ENCODE measurements around the gene AACS. TPM values are rescaled to one million over a fixed set of nuclear protein-coding genes. Genes with fewer than 3 reads are reported as not detected.

The AACS gene
- total RNA-seq, 1 experiment from 2014 or later: 17.8 TPM

GRCh38 chr12:125124320-125124966 is 59.2 kb downstream of the AACS start:
- no peaks in the 10 kb centered on the region for H3K36me3 ChIP-seq (ENCODE audit: insufficient read depth, low read length)
- no peak for DNase-seq
- no peak overlapping the region for H3K4me2 ChIP-seq (ENCODE audit: low read depth, low read length, poor library complexity, severe bottlenecking)

DNA sequence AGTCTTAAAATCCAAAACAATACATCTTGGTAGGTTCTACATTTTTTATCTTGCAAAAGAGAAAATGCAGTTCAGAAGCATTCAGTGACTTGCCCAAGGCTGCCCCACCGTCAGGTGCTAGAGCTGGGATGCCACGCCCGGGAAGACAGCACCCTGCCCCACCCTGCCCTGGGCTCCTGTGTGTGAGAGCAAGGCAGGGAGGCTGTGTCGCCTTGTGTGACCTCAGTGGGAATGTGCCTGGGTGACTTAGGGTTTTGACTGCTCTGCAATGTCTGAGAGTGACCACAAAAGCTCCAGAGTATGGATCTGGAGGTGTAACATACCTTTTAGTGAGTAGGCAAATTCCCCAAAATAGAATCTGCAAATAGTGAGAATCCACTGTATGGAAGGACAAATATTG is 60.0 kb downstream of the AACS start:
- H3K36me3 ChIP-seq (ENCODE audit: insufficient read depth, low read length): no peaks in the 10 kb centered on the region

More at GRCh38 chr12:125124320-125124966, 59.2 kb downstream of the AACS start:
- Histone ChIP-seq H3K9me2 (replicated peaks; ENCODE audit: insufficient read depth, low read length) (no peaks in the 10 kb centered on the region), H3K27ac (ENCODE audit: low read length) (no peak overlapping the region), H2AFZ (ENCODE audit: low read length) (no peak overlapping the region), H3K27me3 (ENCODE audit: low read length) (no peaks in the 10 kb centered on the region), H3K9ac (ENCODE audit: low read length) (no peak overlapping the region), H3K4me3 (ENCODE audit: low read length) (no peak overlapping the region), H3K9me3 (ENCODE audit: low read length) (no peaks in the 10 kb centered on the region), H3K4me1 (ENCODE audit: low read length) (no peaks in the 10 kb centered on the region), H4K20me1 (ENCODE audit: insufficient read depth, low read depth, low read length) (no peaks in the 10 kb centered on the region), H3K79me2 (ENCODE audit: low read length) (no peaks in the 10 kb centered on the region)

DNA sequence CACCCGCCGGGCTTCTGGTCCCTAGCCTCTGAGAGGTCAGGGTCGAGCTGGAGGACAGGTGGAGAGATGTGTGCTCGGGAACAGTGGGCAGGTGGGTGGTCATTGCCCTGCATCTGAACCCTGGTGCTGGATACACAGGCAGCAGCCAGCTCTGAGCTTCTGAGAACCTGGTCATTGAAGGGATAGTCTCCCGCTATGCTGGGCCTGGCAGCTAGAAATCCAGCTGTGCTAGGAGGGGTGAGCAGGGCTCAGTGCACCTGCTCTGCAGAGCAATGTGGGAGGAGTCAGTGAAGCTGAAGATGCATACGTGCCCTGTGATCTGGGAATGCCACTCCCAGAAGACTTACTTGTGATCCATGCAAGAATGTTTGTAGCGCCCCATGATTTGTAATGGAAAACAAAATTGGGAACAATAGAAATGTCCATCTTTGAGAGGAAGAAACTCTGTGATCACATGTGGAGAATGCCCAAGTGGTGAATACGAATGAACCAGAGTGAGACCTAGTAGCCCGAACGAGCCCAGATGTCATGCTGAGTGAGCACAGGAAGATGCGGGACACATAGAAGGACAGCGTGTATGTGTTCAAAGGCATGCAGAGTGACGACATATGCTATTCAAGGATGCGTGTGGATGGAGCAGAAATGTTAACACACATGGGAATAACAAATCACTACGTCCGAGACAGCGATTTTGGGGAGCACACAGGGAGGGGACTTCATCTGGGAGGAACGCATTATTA is 63.4 kb downstream of the AACS start:
- H3K9me3 ChIP-seq (ENCODE audit: low read length): no peaks in the 10 kb centered on the region
- H3K9me2 ChIP-seq (replicated peaks; ENCODE audit: insufficient read depth, low read length): no peaks in the 10 kb centered on the region
- no peak for DNase-seq
- no peak overlapping the region for H3K4me3 ChIP-seq (ENCODE audit: low read length)
- H3K27me3 ChIP-seq (ENCODE audit: low read length): no peaks in the 10 kb centered on the region
- H3K36me3 ChIP-seq (ENCODE audit: insufficient read depth, low read length): no peaks in the 10 kb centered on the region
- no peak overlapping the region for H3K27ac ChIP-seq (ENCODE audit: low read length)
- no peak overlapping the region for H2AFZ ChIP-seq (ENCODE audit: low read length)
- H4K20me1 ChIP-seq (ENCODE audit: insufficient read depth, low read depth, low read length): no peaks in the 10 kb centered on the region
- H3K79me2 ChIP-seq (ENCODE audit: low read length): no peaks in the 10 kb centered on the region
- H3K9ac ChIP-seq (ENCODE audit: low read length): no peak overlapping the region
- no peaks in the 10 kb centered on the region for H3K4me1 ChIP-seq (ENCODE audit: low read length)
- H3K4me2 ChIP-seq (ENCODE audit: low read depth, low read length, poor library complexity, severe bottlenecking): no peak overlapping the region

More for the DNA sequence above, 60.0 kb downstream of the AACS start:
- Histone ChIP-seq H3K79me2 (ENCODE audit: low read length) (no peaks in the 10 kb centered on the region), H2AFZ (ENCODE audit: low read length) (no peak overlapping the region), H3K4me2 (ENCODE audit: low read depth, low read length, poor library complexity, severe bottlenecking) (no peak overlapping the region), H3K4me1 (ENCODE audit: low read length) (no peaks in the 10 kb centered on the region), H4K20me1 (ENCODE audit: insufficient read depth, low read depth, low read length) (no peaks in the 10 kb centered on the region), H3K27me3 (ENCODE audit: low read length) (no peaks in the 10 kb centered on the region), H3K27ac (ENCODE audit: low read length) (no peak overlapping the region), H3K9me2 (replicated peaks; ENCODE audit: insufficient read depth, low read length) (no peaks in the 10 kb centered on the region), H3K4me3 (ENCODE audit: low read length) (no peak overlapping the region), H3K9ac (ENCODE audit: low read length) (no peak overlapping the region), H3K9me3 (ENCODE audit: low read length) (no peaks in the 10 kb centered on the region)
- no peak for DNase-seq

- H3K27ac ChIP-seq (ENCODE audit: low read length): no peak overlapping the region
- H3K9me3 ChIP-seq (ENCODE audit: low read length): no peaks in the 10 kb centered on the region
- H3K36me3 ChIP-seq (ENCODE audit: insufficient read depth, low read length): no peaks in the 10 kb centered on the region
- no peaks in the 10 kb centered on the region for H3K9me2 ChIP-seq (replicated peaks; ENCODE audit: insufficient read depth, low read length)
- DNase-seq: no peak
- H3K9ac ChIP-seq (ENCODE audit: low read length): no peak overlapping the region
- no peaks in the 10 kb centered on the region for H3K4me1 ChIP-seq (ENCODE audit: low read length)
- no peak overlapping the region for H3K4me3 ChIP-seq (ENCODE audit: low read length)
- H3K4me2 ChIP-seq (ENCODE audit: low read depth, low read length, poor library complexity, severe bottlenecking): no peak overlapping the region
- H3K79me2 ChIP-seq (ENCODE audit: low read length): no peaks in the 10 kb centered on the region
- no peaks in the 10 kb centered on the region for H3K27me3 ChIP-seq (ENCODE audit: low read length)
- no peak overlapping the region for H2AFZ ChIP-seq (ENCODE audit: low read length)
- H4K20me1 ChIP-seq (ENCODE audit: insufficient read depth, low read depth, low read length): no peaks in the 10 kb centered on the region
These were observed 63.9 kb downstream of the AACS start for GRCh38 chr12:125129179-125129571.

- H3K9me2 ChIP-seq (replicated peaks; ENCODE audit: insufficient read depth, low read length): no peaks in the 10 kb centered on the region
- no peaks in the 10 kb centered on the region for H3K4me1 ChIP-seq (ENCODE audit: low read length)
- H3K9me3 ChIP-seq (ENCODE audit: low read length): no peaks in the 10 kb centered on the region
- no peak overlapping the region for H3K27ac ChIP-seq (ENCODE audit: low read length)
- H3K36me3 ChIP-seq (ENCODE audit: insufficient read depth, low read length): no peaks in the 10 kb centered on the region
- no peak overlapping the region for H2AFZ ChIP-seq (ENCODE audit: low read length)
- H3K27me3 ChIP-seq (ENCODE audit: low read length): no peaks in the 10 kb centered on the region
- no peak overlapping the region for H3K4me3 ChIP-seq (ENCODE audit: low read length)
- no peaks in the 10 kb centered on the region for H4K20me1 ChIP-seq (ENCODE audit: insufficient read depth, low read depth, low read length)
- no peak overlapping the region for H3K4me2 ChIP-seq (ENCODE audit: low read depth, low read length, poor library complexity, severe bottlenecking)
- no peak for DNase-seq
- no peaks in the 10 kb centered on the region for H3K79me2 ChIP-seq (ENCODE audit: low read length)
- no peak overlapping the region for H3K9ac ChIP-seq (ENCODE audit: low read length)
These were observed 64.5 kb downstream of the AACS start for GRCh38 chr12:125129591-125130255.

DNA sequence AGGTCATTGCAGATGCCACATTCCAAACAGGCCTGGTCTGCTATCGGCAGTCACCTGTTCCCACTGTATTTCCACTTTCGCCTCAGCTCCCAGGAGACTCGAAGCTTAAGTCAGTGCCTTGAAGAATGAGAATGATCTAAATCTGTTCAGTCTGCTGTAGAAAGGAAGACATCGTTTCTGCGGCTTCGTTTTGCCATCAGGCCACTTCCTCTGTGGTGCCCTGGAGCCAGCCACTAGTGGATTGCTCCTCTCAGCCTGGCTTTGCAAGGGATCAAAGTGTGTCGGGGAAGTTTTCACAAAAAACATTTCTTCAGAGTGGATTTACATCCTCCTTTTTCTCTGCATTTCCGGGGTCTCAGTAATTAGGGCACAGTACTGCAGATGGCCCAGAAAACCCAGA is 66.7 kb downstream of the AACS start:
- Histone ChIP-seq H3K79me2 (ENCODE audit: low read length) (no peaks in the 10 kb centered on the region), H2AFZ (ENCODE audit: low read length) (no peak overlapping the region), H3K27me3 (ENCODE audit: low read length) (no peaks in the 10 kb centered on the region), H3K4me3 (ENCODE audit: low read length) (no peak overlapping the region), H3K9me2 (replicated peaks; ENCODE audit: insufficient read depth, low read length) (no peaks in the 10 kb centered on the region), H3K36me3 (ENCODE audit: insufficient read depth, low read length) (no peaks in the 10 kb centered on the region), H3K9ac (ENCODE audit: low read length) (no peak overlapping the region), H3K9me3 (ENCODE audit: low read length) (no peaks in the 10 kb centered on the region), H3K27ac (ENCODE audit: low read length) (no peak overlapping the region), H4K20me1 (ENCODE audit: insufficient read depth, low read depth, low read length) (no peaks in the 10 kb centered on the region), H3K4me1 (ENCODE audit: low read length) (no peaks in the 10 kb centered on the region), H3K4me2 (ENCODE audit: low read depth, low read length, poor library complexity, severe bottlenecking) (no peak overlapping the region)
- no peak for DNase-seq

DNA sequence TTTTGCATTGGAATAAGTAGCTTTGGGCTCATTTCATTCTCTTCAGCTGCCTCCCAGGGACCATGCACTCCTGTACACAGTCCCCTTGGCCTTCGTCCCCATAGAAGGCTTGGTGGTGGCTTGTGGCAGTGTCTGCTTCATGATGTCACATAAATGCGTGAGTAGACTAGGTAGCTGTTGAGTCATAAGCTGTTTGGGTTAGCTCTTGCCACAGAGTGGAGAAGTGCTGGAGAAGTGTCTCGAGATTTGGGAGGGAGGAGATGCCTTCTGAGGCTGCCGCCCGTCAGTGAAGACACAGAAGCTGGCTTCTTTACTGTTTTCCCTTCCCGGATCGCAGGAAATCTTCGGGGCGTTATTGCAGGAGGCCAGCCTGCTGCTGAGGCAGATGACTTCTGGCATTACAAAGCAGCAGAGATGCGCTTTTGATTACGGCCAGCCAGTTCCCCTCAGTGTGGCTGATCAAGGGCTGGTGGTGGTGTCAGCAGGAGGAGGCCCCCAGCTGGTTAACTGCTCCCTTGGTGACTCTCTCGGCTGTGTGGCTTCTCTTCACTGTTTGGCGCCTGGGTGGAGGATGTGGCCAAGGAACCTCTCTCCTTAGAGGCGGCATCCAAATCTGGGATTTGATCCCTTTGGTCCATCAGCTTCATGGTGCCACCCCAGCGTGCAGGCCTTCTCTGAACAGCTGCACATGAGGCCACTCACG is 67.6 kb downstream of the AACS start:
- no peak overlapping the region for H2AFZ ChIP-seq (ENCODE audit: low read length)
- no peaks in the 10 kb centered on the region for H4K20me1 ChIP-seq (ENCODE audit: insufficient read depth, low read depth, low read length)
- H3K9ac ChIP-seq (ENCODE audit: low read length): no peak overlapping the region
- H3K9me3 ChIP-seq (ENCODE audit: low read length): no peaks in the 10 kb centered on the region
- H3K4me1 ChIP-seq (ENCODE audit: low read length): no peaks in the 10 kb centered on the region
- DNase-seq: no peak
- H3K9me2 ChIP-seq (replicated peaks; ENCODE audit: insufficient read depth, low read length): no peaks in the 10 kb centered on the region
- H3K4me2 ChIP-seq (ENCODE audit: low read depth, low read length, poor library complexity, severe bottlenecking): no peak overlapping the region
- H3K27me3 ChIP-seq (ENCODE audit: low read length): no peaks in the 10 kb centered on the region
- H3K36me3 ChIP-seq (ENCODE audit: insufficient read depth, low read length): no peaks in the 10 kb centered on the region
- no peak overlapping the region for H3K27ac ChIP-seq (ENCODE audit: low read length)
- H3K79me2 ChIP-seq (ENCODE audit: low read length): no peaks in the 10 kb centered on the region
- no peak overlapping the region for H3K4me3 ChIP-seq (ENCODE audit: low read length)

DNA sequence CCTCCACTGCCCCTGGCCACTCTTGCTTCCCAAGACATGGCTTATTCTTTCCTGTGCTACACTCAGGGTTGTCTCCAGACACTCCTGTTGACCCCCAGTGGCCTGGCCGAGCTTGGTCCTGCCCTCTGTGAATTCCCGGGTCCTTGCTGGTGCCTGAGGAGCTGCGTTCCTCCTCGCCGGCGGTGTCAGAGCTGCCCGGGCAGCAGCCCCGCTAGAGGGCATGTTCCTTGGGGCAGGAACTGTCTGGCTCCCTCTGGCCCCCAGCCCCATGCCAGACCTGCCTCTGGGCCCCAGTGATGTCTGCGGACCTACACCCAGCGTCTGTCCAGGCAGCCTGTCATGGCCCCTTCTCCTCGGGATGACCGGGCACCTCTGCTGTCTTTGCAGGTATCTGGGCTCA is 68.4 kb downstream of the AACS start:
- Histone ChIP-seq H3K4me2 (ENCODE audit: low read depth, low read length, poor library complexity, severe bottlenecking) (no peak overlapping the region), H3K79me2 (ENCODE audit: low read length) (no peaks in the 10 kb centered on the region), H2AFZ (ENCODE audit: low read length) (no peak overlapping the region), H3K36me3 (ENCODE audit: insufficient read depth, low read length) (no peaks in the 10 kb centered on the region), H3K9me2 (replicated peaks; ENCODE audit: insufficient read depth, low read length) (no peaks in the 10 kb centered on the region), H3K27ac (ENCODE audit: low read length) (no peak overlapping the region), H4K20me1 (ENCODE audit: insufficient read depth, low read depth, low read length) (no peaks in the 10 kb centered on the region), H3K27me3 (ENCODE audit: low read length) (no peaks in the 10 kb centered on the region), H3K4me1 (ENCODE audit: low read length) (no peaks in the 10 kb centered on the region), H3K9me3 (ENCODE audit: low read length) (no peaks in the 10 kb centered on the region), H3K9ac (ENCODE audit: low read length) (no peak overlapping the region), H3K4me3 (ENCODE audit: low read length) (no peak overlapping the region)
- no peak for DNase-seq
